Testis (tissue), 2 donors: ENCODE data around the gene ATP1B3.

Experiments
- CTCF ChIP-seq, 3 experiments: fragments of 450-650 bp in 2 of 3; fragments of 200-600 bp in 1 of 3; sonication (generic) in 1 of 3; IDR thresholded peaks; one replicate each; pipeline ENCODE4 v1.5.1; 2016 to 2019; ENCODE audit warnings: antibody characterized with exemption in 3 of 3, mild to moderate bottlenecking in 2 of 3, moderate library complexity in 1 of 3
- POLR2A ChIP-seq: fragments of 450-650 bp; IDR thresholded peaks from one replicate; pipeline ENCODE4 v1.6.1; 2017; ENCODE audit warnings: antibody characterized with exemption, mild to moderate bottlenecking, moderate library complexity

GRCh38 chr3:141851411-141851810 is 25.0 kb upstream of the ATP1B3 start:
- TF ChIP-seq CTCF (IDR thresholded peaks at IDR 0.05) (no peak), POLR2A (no peak)
